ENCODE measurements around the gene TEX264.

DNA sequence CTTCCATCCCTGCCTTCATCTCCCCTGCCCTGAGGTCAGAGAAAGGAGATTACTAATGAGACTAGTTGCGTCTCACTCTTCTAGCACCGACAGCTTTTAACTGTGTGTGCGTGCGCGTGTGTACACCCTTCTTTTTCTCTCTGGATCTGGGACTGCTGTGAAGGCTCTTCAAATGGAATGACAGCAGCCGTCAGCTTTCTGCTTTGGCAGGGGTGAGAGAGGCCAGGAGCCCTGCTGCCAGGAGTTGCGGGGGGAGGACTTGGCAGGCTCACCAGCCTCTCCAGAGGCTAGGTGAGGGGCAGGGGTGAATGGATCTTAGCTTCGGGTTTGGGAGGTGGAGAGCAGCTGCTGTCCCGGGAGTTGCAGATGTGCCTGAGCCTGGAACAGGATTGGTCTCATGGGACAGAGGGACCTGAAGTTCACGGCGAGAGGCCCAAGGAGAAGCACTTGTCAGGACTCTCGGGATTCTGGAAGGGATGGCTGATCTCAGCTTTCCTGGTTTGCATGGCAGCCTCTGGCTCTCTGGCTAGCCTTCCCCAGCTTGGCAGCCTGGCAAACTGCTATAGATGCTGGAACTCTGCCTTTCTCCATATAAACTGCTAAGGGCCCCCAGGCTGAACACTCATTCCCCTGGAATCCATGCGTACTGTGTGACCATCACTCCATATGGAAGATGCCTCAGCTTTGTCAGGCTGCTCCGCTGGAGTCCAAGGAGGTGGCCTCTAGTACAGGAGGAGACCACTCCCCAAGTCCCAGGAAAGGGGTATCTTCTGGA lies 16.6 kb downstream of the TEX264 start:
- TF ChIP-seq MAX (IDR thresholded peaks at IDR 0.05): no peak
- no peak for TF ChIP-seq CREB1 (IDR thresholded peaks at IDR 0.05; ENCODE audit: low read depth)
- TF ChIP-seq NFIC (IDR thresholded peaks at IDR 0.05): no peak
- no peak for TF ChIP-seq CEBPB (IDR thresholded peaks at IDR 0.05)
- TF ChIP-seq EP300 (IDR thresholded peaks at IDR 0.05; ENCODE audit: borderline replicate concordance): no peak
- TF ChIP-seq FOXM1 (IDR thresholded peaks at IDR 0.05; ENCODE audit: borderline replicate concordance, low read depth): no peak

All from Ishikawa (cell line).